ENCODE measurements around the gene S100A14. TPM values are rescaled to one million over a fixed set of nuclear protein-coding genes. Genes with fewer than 3 reads are reported as not detected.
A peak's percentile ranks its signal among the peaks of the same experiment; 100 is the strongest.

Gene S100A14
- total RNA-seq, 1 experiment from 2014 or later: 2.1 TPM

DNA sequence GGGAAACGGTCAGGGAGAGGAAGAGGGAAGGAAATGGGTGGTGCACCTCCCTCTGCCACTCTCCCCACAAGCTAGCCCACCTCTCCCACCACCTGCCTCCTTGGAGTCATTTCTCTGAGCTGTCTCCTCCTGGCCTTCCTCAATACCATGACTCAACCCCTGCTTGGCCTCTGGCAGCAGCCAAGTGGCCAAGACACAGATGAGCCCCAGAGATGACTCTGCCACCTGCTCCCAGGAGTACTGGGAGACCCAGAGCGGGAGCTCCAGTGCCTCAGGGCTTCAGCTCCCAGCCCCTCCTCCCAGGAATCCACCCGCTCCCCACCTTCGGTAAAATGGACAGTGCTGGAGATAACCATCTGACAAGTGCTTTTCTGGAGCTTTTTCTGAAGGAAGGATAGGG is 5.8 kb downstream of the S100A14 start:
- Mint-ChIP-seq H3K27me3 (ENCODE audit: low read depth) (no peaks in the 10 kb centered on the region; the same call in 1 of the 2 replicates), H3K4me1 (peaks cover 61% of the 10 kb centered on the region), H3K36me3 (no peaks in the 10 kb centered on the region), H3K4me3 (no peak overlapping the region), H3K9me3 (no peaks in the 10 kb centered on the region), H3K27ac (no peak overlapping the region)
- ChIA-PET POLR2A (no interaction called here), CTCF (interaction anchor here (14.4 kb wide), 1 partner anchor 18 kb away, joined by 230 read pairs; the partner anchor contains the start of genes S100A1 and S100A13)
- no peak for ATAC-seq
- no peak for DNase-seq (ENCODE audit: low spot score)
- TF ChIP-seq, protein P1, sequence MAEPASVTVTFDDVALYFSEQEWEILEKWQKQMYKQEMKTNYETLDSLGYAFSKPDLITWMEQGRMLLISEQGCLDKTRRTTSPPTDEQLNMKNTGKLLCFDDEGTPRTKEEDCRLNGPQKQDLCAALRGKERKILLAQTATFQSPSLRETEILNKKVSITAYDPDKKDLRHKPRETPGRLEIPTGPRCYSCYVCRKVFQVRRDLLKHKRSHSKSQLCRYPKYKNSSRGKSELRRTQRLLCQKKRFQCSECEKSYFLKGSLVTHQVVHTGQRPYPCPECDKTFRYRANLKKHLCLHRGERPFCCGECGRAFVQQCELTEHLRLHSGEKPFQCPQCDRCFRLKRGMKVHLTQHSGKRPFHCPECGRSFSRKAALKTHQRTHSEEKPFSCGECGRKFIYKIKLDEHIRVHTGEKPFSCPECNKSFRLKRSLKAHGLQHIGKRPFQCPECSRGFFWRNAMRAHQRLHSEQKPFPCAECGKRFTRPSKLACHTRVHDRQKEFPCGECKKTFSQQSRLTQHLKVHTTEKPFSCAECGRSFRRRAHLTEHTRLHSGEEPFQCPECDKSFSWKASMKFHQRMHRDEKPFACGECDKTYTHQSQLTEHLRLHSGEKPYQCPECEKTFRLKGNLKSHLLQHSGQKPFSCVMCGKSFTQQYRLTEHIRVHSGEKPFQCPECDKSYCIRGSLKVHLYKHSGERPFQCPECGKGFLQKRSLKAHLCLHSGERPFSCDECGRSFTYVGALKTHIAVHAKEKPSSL (CRISPR knock-in tag; conservative IDR thresholded peaks at IDR 0.05): no peak
- TF ChIP-seq ZNF671 (CRISPR knock-in tag; IDR thresholded peaks at IDR 0.05): no peak
- TF ChIP-seq, protein P2, sequence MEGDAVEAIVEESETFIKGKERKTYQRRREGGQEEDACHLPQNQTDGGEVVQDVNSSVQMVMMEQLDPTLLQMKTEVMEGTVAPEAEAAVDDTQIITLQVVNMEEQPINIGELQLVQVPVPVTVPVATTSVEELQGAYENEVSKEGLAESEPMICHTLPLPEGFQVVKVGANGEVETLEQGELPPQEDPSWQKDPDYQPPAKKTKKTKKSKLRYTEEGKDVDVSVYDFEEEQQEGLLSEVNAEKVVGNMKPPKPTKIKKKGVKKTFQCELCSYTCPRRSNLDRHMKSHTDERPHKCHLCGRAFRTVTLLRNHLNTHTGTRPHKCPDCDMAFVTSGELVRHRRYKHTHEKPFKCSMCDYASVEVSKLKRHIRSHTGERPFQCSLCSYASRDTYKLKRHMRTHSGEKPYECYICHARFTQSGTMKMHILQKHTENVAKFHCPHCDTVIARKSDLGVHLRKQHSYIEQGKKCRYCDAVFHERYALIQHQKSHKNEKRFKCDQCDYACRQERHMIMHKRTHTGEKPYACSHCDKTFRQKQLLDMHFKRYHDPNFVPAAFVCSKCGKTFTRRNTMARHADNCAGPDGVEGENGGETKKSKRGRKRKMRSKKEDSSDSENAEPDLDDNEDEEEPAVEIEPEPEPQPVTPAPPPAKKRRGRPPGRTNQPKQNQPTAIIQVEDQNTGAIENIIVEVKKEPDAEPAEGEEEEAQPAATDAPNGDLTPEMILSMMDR (IDR thresholded peaks at IDR 0.05): no peak
- no peak for TF ChIP-seq SMAD3 (CRISPR knock-in tag; IDR thresholded peaks at IDR 0.05; ENCODE audit: borderline replicate concordance)
- TF ChIP-seq, protein P3, sequence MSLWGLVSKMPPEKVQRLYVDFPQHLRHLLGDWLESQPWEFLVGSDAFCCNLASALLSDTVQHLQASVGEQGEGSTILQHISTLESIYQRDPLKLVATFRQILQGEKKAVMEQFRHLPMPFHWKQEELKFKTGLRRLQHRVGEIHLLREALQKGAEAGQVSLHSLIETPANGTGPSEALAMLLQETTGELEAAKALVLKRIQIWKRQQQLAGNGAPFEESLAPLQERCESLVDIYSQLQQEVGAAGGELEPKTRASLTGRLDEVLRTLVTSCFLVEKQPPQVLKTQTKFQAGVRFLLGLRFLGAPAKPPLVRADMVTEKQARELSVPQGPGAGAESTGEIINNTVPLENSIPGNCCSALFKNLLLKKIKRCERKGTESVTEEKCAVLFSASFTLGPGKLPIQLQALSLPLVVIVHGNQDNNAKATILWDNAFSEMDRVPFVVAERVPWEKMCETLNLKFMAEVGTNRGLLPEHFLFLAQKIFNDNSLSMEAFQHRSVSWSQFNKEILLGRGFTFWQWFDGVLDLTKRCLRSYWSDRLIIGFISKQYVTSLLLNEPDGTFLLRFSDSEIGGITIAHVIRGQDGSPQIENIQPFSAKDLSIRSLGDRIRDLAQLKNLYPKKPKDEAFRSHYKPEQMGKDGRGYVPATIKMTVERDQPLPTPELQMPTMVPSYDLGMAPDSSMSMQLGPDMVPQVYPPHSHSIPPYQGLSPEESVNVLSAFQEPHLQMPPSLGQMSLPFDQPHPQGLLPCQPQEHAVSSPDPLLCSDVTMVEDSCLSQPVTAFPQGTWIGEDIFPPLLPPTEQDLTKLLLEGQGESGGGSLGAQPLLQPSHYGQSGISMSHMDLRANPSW (CRISPR knock-in tag; conservative IDR thresholded peaks at IDR 0.05; ENCODE audit: low read depth): no peak
- TF ChIP-seq, protein P4, sequence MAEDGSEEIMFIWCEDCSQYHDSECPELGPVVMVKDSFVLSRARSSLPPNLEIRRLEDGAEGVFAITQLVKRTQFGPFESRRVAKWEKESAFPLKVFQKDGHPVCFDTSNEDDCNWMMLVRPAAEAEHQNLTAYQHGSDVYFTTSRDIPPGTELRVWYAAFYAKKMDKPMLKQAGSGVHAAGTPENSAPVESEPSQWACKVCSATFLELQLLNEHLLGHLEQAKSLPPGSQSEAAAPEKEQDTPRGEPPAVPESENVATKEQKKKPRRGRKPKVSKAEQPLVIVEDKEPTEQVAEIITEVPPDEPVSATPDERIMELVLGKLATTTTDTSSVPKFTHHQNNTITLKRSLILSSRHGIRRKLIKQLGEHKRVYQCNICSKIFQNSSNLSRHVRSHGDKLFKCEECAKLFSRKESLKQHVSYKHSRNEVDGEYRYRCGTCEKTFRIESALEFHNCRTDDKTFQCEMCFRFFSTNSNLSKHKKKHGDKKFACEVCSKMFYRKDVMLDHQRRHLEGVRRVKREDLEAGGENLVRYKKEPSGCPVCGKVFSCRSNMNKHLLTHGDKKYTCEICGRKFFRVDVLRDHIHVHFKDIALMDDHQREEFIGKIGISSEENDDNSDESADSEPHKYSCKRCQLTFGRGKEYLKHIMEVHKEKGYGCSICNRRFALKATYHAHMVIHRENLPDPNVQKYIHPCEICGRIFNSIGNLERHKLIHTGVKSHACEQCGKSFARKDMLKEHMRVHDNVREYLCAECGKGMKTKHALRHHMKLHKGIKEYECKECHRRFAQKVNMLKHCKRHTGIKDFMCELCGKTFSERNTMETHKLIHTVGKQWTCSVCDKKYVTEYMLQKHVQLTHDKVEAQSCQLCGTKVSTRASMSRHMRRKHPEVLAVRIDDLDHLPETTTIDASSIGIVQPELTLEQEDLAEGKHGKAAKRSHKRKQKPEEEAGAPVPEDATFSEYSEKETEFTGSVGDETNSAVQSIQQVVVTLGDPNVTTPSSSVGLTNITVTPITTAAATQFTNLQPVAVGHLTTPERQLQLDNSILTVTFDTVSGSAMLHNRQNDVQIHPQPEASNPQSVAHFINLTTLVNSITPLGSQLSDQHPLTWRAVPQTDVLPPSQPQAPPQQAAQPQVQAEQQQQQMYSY (CRISPR knock-in tag; IDR thresholded peaks at IDR 0.05): no peak
- no peak for TF ChIP-seq CREM (CRISPR knock-in tag; IDR thresholded peaks at IDR 0.05)
- TF ChIP-seq, protein P5, sequence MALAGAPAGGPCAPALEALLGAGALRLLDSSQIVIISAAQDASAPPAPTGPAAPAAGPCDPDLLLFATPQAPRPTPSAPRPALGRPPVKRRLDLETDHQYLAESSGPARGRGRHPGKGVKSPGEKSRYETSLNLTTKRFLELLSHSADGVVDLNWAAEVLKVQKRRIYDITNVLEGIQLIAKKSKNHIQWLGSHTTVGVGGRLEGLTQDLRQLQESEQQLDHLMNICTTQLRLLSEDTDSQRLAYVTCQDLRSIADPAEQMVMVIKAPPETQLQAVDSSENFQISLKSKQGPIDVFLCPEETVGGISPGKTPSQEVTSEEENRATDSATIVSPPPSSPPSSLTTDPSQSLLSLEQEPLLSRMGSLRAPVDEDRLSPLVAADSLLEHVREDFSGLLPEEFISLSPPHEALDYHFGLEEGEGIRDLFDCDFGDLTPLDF (CRISPR knock-in tag; IDR thresholded peaks at IDR 0.05): no peak
- no peak for TF ChIP-seq OVOL2 (CRISPR knock-in tag; IDR thresholded peaks at IDR 0.05; ENCODE audit: borderline replicate concordance)
- no peak for TF ChIP-seq IRF2 (CRISPR knock-in tag; IDR thresholded peaks at IDR 0.05; ENCODE audit: borderline replicate concordance, low read depth)

DNA sequence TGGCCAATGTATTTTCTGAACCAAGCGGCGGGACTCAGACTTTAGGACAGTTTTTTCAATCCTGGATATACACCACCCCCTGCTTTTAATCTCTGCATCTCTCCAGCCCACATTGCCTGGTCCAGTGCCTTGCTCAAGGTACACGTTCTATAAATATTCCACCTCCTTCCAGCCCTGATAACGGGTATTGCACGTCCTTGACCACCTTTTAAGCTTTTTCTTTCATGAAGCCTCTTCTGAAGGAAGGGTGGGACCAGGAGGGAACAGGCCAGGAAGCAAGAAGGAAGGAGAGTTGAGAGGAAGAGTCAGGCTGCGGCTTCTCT is 6.6 kb downstream of the S100A14 start:
- no peak for ATAC-seq
- Mint-ChIP-seq H3K4me3 (peak overlapping the region; percentile 29; the same call in 1 of the 2 replicates), H3K36me3 (no peaks in the 10 kb centered on the region), H3K27ac (peak overlapping the region; percentile 46; the same call in 1 of the 2 replicates), H3K9me3 (no peaks in the 10 kb centered on the region), H3K27me3 (ENCODE audit: low read depth) (no peaks in the 10 kb centered on the region; the same call in 1 of the 2 replicates), H3K4me1 (peaks cover 64% of the 10 kb centered on the region)
- DNase-seq (ENCODE audit: low spot score): no peak
- ChIA-PET CTCF (interaction anchor here (2.1 to 14.4 kb wide), 2 partner anchors 19 to 37 kb away, joined by 10 to 230 read pairs; partner anchors contain the start of genes S100A1 and S100A13), POLR2A (interaction anchor here (0.7 kb wide), 1 partner anchor 17 kb away, joined by 3 read pairs; the partner anchor contains the start of gene S100A13)
- TF ChIP-seq SP1 (CRISPR knock-in tag; conservative IDR thresholded peaks at IDR 0.05) (no peak), NFE2L1 (CRISPR knock-in tag; IDR thresholded peaks at IDR 0.05) (no peak), NR1H2 (CRISPR knock-in tag; IDR thresholded peaks at IDR 0.05) (no peak)
- TF ChIP-seq, protein P1 (CRISPR knock-in tag; conservative IDR thresholded peaks at IDR 0.05): no peak
- TF ChIP-seq, protein P5 (CRISPR knock-in tag; IDR thresholded peaks at IDR 0.05): no peak
- TF ChIP-seq, protein P6, sequence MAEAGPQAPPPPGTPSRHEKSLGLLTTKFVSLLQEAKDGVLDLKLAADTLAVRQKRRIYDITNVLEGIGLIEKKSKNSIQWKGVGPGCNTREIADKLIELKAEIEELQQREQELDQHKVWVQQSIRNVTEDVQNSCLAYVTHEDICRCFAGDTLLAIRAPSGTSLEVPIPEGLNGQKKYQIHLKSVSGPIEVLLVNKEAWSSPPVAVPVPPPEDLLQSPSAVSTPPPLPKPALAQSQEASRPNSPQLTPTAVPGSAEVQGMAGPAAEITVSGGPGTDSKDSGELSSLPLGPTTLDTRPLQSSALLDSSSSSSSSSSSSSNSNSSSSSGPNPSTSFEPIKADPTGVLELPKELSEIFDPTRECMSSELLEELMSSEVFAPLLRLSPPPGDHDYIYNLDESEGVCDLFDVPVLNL (CRISPR knock-in tag; IDR thresholded peaks at IDR 0.05; ENCODE audit: borderline replicate concordance, low read depth): no peak
- TF ChIP-seq, protein P7, sequence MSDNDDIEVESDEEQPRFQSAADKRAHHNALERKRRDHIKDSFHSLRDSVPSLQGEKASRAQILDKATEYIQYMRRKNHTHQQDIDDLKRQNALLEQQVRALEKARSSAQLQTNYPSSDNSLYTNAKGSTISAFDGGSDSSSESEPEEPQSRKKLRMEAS (CRISPR knock-in tag; IDR thresholded peaks at IDR 0.05): no peak

Data from WTC11 (cell line).